Gastrocnemius medialis (tissue), 4 donors: Measurements from ENCODE around the gene HPN. TPM values are rescaled to one million over a fixed set of nuclear protein-coding genes. Genes with fewer than 3 reads are reported as not detected.

Experiments
- ATAC-seq, 2 donors: fragments of 150-250 bp; one replicate each; pipeline ENCODE4 v1.9.1; 2016
- DNase-seq, 2 donors: peaks; one replicate each; pipeline ENCODE4 v3.0.0-alpha.2; 2019
- H3K27ac ChIP-seq, 4 donors: fragments of 200-600 bp; sonication (generic); 1 replicate in 1 of 4; 2 replicates in 3 of 4; pipeline ENCODE4 v1.5.1; 2016 to 2018; ENCODE audit warnings: mild to moderate bottlenecking in 2 of 4, moderate library complexity in 1 of 4
- H3K27me3 ChIP-seq, 3 donors: fragments of 200-600 bp; sonication (generic) in 2 of 3; 1 replicate in 1 of 3; 2 replicates in 2 of 3; pipeline versions ENCODE4 v1.5.1 to v1.6.0; 2016 to 2019; ENCODE audit warnings: mild to moderate bottlenecking in 1 of 3, moderate library complexity in 1 of 3
- H3K36me3 ChIP-seq, 2 donors: fragments of 200-600 bp; sonication (generic) in 1 of 2; one replicate each; pipeline ENCODE4 v1.5.1; 2017 to 2018
- H3K4me1 ChIP-seq, 2 donors: fragments of 200-600 bp; sonication (generic) in 1 of 2; one replicate each; pipeline ENCODE4 v1.5.1; 2016 to 2017; ENCODE audit warnings: mild to moderate bottlenecking in 2 of 2
- H3K4me3 ChIP-seq, 4 donors: fragments of 200-600 bp; sonication (generic) in 3 of 4; 1 replicate in 1 of 4; 2 replicates in 3 of 4; pipeline ENCODE4 v1.5.1; 2016 to 2019; ENCODE audit warnings: mild to moderate bottlenecking in 2 of 4
- H3K9me3 ChIP-seq, 3 donors: fragments of 200-600 bp; sonication (generic) in 2 of 3; 1 replicate in 1 of 3; 2 replicates in 2 of 3; pipeline ENCODE4 v1.5.1; 2016 to 2019
- CTCF ChIP-seq, 5 experiments: fragments of 450-650 bp in 3 of 5; fragments of 200-600 bp in 2 of 5; sonication (generic) in 2 of 5; IDR thresholded peaks in 4 of 5; conservative IDR thresholded peaks in 1 of 5; 1 replicate in 4 of 5; 2 replicates in 1 of 5; pipeline ENCODE4 v1.5.1; 2016 to 2019; ENCODE audit warnings: antibody characterized with exemption in 5 of 5, mild to moderate bottlenecking in 3 of 5, moderate library complexity in 3 of 5
- POLR2A ChIP-seq, 2 donors: fragments of 450-650 bp; IDR thresholded peaks; one replicate each; pipeline ENCODE4 v1.6.1; 2017; ENCODE audit warnings: antibody characterized with exemption in 2 of 2, mild to moderate bottlenecking in 2 of 2, moderate library complexity in 2 of 2
- in situ Hi-C, 4 donors: fragments of 200-750 bp; cut with MboI; loops; one replicate each; pipeline versions ENCODE4 v1.15.0 to v1.8.0; 2017; ENCODE audit warnings: low sequenced_read_pairs in 4 of 4
- intact Hi-C: fragments of 100-400 bp; cut with DNase I; formaldehyde crosslinking; loops from one replicate; pipeline ENCODE4 v1.15.1; 2023; ENCODE audit warnings: low total_unique reads
- total RNA-seq, 4 donors: library from RNA; depleted of rRNA; stranded (reverse); fragments of >200 nt; gene quantifications; one replicate each; pipeline versions ENCODE4 v1.1.0 to v1.2.3, GENCODE V29; 2016

Gene HPN
- total RNA-seq, 4 donors from 2014 or later, result 9.1 to 24.0 (median 17.1) TPM

DNA sequence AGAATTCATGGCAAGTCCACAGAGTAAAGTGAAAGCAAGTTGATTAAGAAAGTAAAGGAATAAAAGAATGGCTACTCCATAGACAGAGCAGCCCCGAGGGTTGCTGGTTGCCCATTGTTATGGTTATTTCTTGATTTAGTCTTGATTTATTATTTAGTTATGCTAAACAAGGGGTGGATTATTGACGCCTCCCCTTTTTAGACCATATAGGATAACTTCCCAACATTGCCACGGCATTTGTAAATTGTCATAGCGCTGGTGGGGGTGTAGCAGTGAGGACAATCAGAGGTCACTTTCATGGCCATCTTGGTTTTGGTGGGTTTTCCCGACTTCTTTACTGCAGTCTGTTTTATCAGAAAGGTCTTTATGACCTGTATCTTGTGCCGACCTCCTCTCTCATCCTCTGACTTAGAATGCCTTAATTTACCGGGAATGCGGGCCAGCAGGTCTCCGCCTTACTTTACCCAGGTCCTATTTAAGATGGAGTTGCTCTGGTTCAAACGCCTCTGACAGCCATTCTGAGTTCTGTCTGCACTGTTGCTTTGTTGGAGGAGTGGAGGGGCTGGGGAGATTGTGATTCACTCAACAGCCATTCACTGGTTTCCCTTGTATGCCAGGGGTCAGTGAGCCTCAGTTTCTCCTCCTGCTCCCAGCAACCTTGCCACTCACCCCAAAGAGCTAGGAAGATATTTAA is 27.6 kb downstream of the HPN start:
- H3K4me1 ChIP-seq, result peaks cover 20 to 22% of the 10 kb centered on the region in 2 donors
- DNase-seq, result no peak
- H3K27ac ChIP-seq, result peak overlapping the region; percentile 60 to 80 (median 70)
- no peaks in the 10 kb centered on the region for H3K27me3 ChIP-seq
- no peak for ATAC-seq
- H3K9me3 ChIP-seq, result no peaks in the 10 kb centered on the region
- no peaks in the 10 kb centered on the region for H3K36me3 ChIP-seq
- intact Hi-C loops, result loop anchor here (5.0 kb wide), 1 partner anchor 198 kb away; the partner anchor contains the start of gene USF2
- in situ Hi-C loops, result loop anchor here in 2 of 4 donors (5.0 to 10.0 kb wide), 2 partner anchors 66 to 68 kb away; partner anchors contain the start of genes FXYD1 (in 2 of the 2) and LGI4 (in 2 of the 2)
- TF ChIP-seq POLR2A (IDR thresholded peaks at IDR 0.05) (no peak), CTCF (IDR thresholded peaks at IDR 0.05 in 4 of 5, conservative IDR thresholded peaks at IDR 0.05 in 1 of 5) (no peak)
- H3K4me3 ChIP-seq, result no peak overlapping the region

DNA sequence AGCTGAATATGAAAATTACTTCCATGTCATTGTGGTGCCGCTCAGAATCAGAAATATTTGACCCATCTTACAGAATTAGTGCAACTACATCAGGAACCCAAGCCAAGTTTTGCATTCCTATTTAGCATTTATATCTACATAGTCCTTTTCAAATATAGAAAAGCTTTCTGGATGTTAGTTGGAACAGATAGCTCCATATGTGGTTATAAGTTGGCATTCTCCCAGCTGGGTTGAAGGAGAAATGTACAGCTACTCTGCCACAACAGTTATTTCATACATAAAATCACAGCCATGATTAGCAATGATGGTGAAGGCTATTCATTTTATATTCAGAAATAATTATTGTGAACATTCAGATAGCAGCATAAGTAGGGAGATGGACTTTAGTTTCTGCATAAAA is 28.2 kb downstream of the HPN start:
- TF ChIP-seq CTCF (IDR thresholded peaks at IDR 0.05 in 4 of 5, conservative IDR thresholded peaks at IDR 0.05 in 1 of 5) (no peak), POLR2A (IDR thresholded peaks at IDR 0.05) (no peak)
- H3K36me3 ChIP-seq, result no peaks in the 10 kb centered on the region
- H3K27me3 ChIP-seq, result no peaks in the 10 kb centered on the region
- H3K4me1 ChIP-seq, result peaks cover 20 to 22% of the 10 kb centered on the region in 2 donors
- H3K9me3 ChIP-seq, result no peaks in the 10 kb centered on the region
- intact Hi-C loops, result loop anchor here (5.0 kb wide), 1 partner anchor 198 kb away; the partner anchor contains the start of gene USF2
- peak overlapping the region in 2 of 4 donors; percentile 80 for H3K27ac ChIP-seq
- ATAC-seq (no peak), DNase-seq (no peak)
- H3K4me3 ChIP-seq, result no peak overlapping the region
- in situ Hi-C loops, result loop anchor here in 2 of 4 donors (5.0 to 10.0 kb wide), 2 partner anchors 65 to 68 kb away; partner anchors contain the start of genes FXYD1 (in 2 of the 2) and LGI4 (in 2 of the 2)

DNA sequence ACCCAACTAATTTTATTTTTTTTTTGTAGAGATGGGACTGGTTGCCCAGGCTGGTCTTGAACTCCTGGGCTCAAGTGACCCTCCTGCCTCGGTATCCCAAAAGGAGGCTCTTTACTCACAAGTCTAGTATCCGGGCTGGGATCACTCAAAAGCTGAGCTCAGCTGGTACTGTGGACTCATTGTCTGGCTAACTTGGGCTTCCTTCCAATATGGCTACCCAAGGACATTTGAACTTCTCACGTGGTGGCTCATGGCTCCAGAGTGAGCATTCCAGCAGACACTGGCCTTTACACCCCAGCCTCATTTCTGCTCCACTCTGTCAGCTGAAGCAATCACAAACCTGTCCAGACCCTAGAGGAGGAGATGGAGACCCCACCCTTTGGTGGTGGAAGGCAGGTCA is 28.9 kb downstream of the HPN start:
- DNase-seq, result no peak
- intact Hi-C loops (no loop called here), in situ Hi-C loops (no loop called here)
- Histone ChIP-seq H3K4me3 (no peak overlapping the region), H3K4me1 (peaks cover 20 to 22% of the 10 kb centered on the region in 2 donors), H3K27ac (no peak overlapping the region), H3K27me3 (no peaks in the 10 kb centered on the region), H3K9me3 (no peaks in the 10 kb centered on the region), H3K36me3 (no peaks in the 10 kb centered on the region)
- TF ChIP-seq POLR2A (IDR thresholded peaks at IDR 0.05), result no peak
- no peak for TF ChIP-seq CTCF (IDR thresholded peaks at IDR 0.05 in 4 of 5, conservative IDR thresholded peaks at IDR 0.05 in 1 of 5)
- no peak for ATAC-seq

GRCh38 chr19:35073516-35073915 is 32.0 kb downstream of the HPN start:
- DNase-seq, result no peak
- no peaks in the 10 kb centered on the region for H3K36me3 ChIP-seq
- no peaks in the 10 kb centered on the region for H3K9me3 ChIP-seq
- no peak for TF ChIP-seq POLR2A (IDR thresholded peaks at IDR 0.05)
- TF ChIP-seq CTCF (IDR thresholded peaks at IDR 0.05 in 4 of 5, conservative IDR thresholded peaks at IDR 0.05 in 1 of 5), result no peak
- ATAC-seq, result no peak
- H3K4me1 ChIP-seq, result peaks cover 4 to 11% of the 10 kb centered on the region in 2 donors
- intact Hi-C loops (no loop called here), in situ Hi-C loops (no loop called here)
- no peak overlapping the region for H3K27ac ChIP-seq
- H3K27me3 ChIP-seq, result no peaks in the 10 kb centered on the region
- H3K4me3 ChIP-seq, result no peak overlapping the region
